Endothelial cell of umbilical vein (primary cell): ENCODE measurements around the gene CACNB4. TPM values are rescaled to one million over a fixed set of nuclear protein-coding genes. Genes with fewer than 3 reads are reported as not detected.

Experiments
- BruUV-seq: library from RNA; stranded (reverse); fragments of 400-500 nt; replicated peaks from 2 replicates; lab custom pipeline; 2021; lab: Mats Ljungman, UMichigan
- CTCF ChIA-PET: fragments of 300-600, 350-600 bp; sonication (Branson Sonifier 250); formaldehyde crosslinking; loops from one replicate; lab custom pipeline; 2021; ENCODE audit warnings: antibody characterized with exemption, inconsistent platforms; lab: Charles Lee
- POLR2A ChIA-PET: fragments of 300-600, 350-600 bp; sonication (Branson Sonifier 250); formaldehyde crosslinking; loops from one replicate; lab custom pipeline; 2021; ENCODE audit warnings: antibody characterized with exemption, inconsistent platforms; lab: Charles Lee
- DNase-seq: peaks from one replicate; pipeline ENCODE4 v3.0.0-alpha.2; 2011; ENCODE audit warnings: low read depth, low spot score
- FAIRE-seq: peaks from 2 replicates; lab custom pipeline; 2011; peaks lifted over from hg19 to GRCh38; lab: Jason Lieb, UNC
- H2AFZ ChIP-seq: 2 replicates; pipeline ENCODE4 v1.6.0; 2012; ENCODE audit warnings: low read depth, low read length, control low read depth, inconsistent platforms
- H3K27ac ChIP-seq: 2 replicates; pipeline ENCODE4 v1.5.1; 2011; ENCODE audit warnings: low read depth, mild to moderate bottlenecking, control low read depth, low read length, moderate library complexity; ENCODE audit not compliant: insufficient read depth
- H3K27me3 ChIP-seq, 2 experiments: 2 replicates each; pipeline versions ENCODE4 v1.6.0 to v1.6.1; 2011; ENCODE audit warnings: low read length in 2 of 2, mixed read lengths in 1 of 2; ENCODE audit not compliant: control insufficient read depth in 2 of 2, insufficient read depth in 2 of 2
- H3K36me3 ChIP-seq, 2 experiments: 2 replicates in 1 of 2; 3 replicates in 1 of 2; pipeline ENCODE4 v1.5.1; 2011; ENCODE audit warnings: low read length in 2 of 2, mild to moderate bottlenecking in 1 of 2, moderate library complexity in 1 of 2; ENCODE audit not compliant: control insufficient read depth in 2 of 2, insufficient read depth in 2 of 2; ENCODE audit errors: extremely low read depth in 1 of 2
- H3K4me1 ChIP-seq: 3 replicates; pipeline ENCODE4 v1.5.1; 2011; ENCODE audit warnings: mild to moderate bottlenecking, low read length; ENCODE audit not compliant: control insufficient read depth, insufficient read depth; ENCODE audit errors: extremely low read depth
- H3K4me2 ChIP-seq: 2 replicates; pipeline ENCODE4 v1.6.1; 2011; ENCODE audit warnings: low read length, control low read depth, mixed read lengths; ENCODE audit not compliant: insufficient read depth
- H3K4me3 ChIP-seq, 3 experiments: fragments of 200-600 bp in 1 of 3; sonication (generic), shearing (Covaris generic) in 1 of 3; replicated peaks in 1 of 3; 2 replicates each; pipeline ENCODE4 v1.5.1; 2011 to 2016; ENCODE audit warnings: control low read depth in 3 of 3, low read length in 3 of 3, mild to moderate bottlenecking in 2 of 3, inconsistent platforms in 1 of 3, low read depth in 1 of 3, moderate library complexity in 1 of 3; ENCODE audit not compliant: insufficient read depth in 1 of 3
- H3K79me2 ChIP-seq: 2 replicates; pipeline ENCODE4 v1.6.0; 2012; ENCODE audit warnings: low read length, inconsistent platforms; ENCODE audit not compliant: control insufficient read depth, insufficient read depth
- H3K9ac ChIP-seq: replicated peaks from 2 replicates; pipeline ENCODE3; 2011; ENCODE audit warnings: low read length, control low read depth; ENCODE audit not compliant: insufficient read depth; ENCODE audit errors: extremely low read depth
- H3K9me1 ChIP-seq: replicated peaks from 3 replicates; pipeline ENCODE4 v1.6.0; 2011; ENCODE audit warnings: mild to moderate bottlenecking, low read length; ENCODE audit not compliant: control insufficient read depth, insufficient read depth; ENCODE audit errors: extremely low read depth
- H3K9me3 ChIP-seq: replicated peaks from 2 replicates; pipeline ENCODE4 v1.5.1; 2012; ENCODE audit warnings: low read length, inconsistent platforms; ENCODE audit not compliant: control insufficient read depth, insufficient read depth
- H4K20me1 ChIP-seq: replicated peaks from 2 replicates; pipeline ENCODE3; 2011; ENCODE audit warnings: mild to moderate bottlenecking, low read length; ENCODE audit not compliant: control insufficient read depth, insufficient read depth; ENCODE audit errors: extremely low read depth
- CTCF ChIP-seq, 2 donors: IDR thresholded peaks; 1 replicate in 1 of 2; 2 replicates in 1 of 2; pipeline ENCODE4 v1.5.1; 2011; ENCODE audit warnings: low read length in 2 of 2, mild to moderate bottlenecking in 2 of 2, moderate library complexity in 2 of 2, control low read depth in 1 of 2, inconsistent platforms in 1 of 2, low read depth in 1 of 2; ENCODE audit not compliant: insufficient read depth in 1 of 2; ENCODE audit errors: extremely low read depth in 1 of 2
- EZH2 ChIP-seq: IDR thresholded peaks from 2 replicates; pipeline ENCODE4 v1.6.1; 2012; ENCODE audit warnings: borderline replicate concordance, low read depth, mild to moderate bottlenecking, moderate library complexity, low read length, inconsistent platforms; ENCODE audit not compliant: severe bottlenecking
- FOS ChIP-seq: IDR thresholded peaks from 2 replicates; pipeline ENCODE4 v1.6.1; 2011; ENCODE audit warnings: mild to moderate bottlenecking, low read length, moderate library complexity, borderline replicate concordance; ENCODE audit not compliant: insufficient read depth
- GATA2 ChIP-seq: IDR thresholded peaks from 2 replicates; pipeline ENCODE4 v1.7.0; 2011; ENCODE audit warnings: low read depth, mild to moderate bottlenecking, moderate library complexity, mixed read lengths, low read length; ENCODE audit not compliant: insufficient read length, insufficient read depth
- MAX ChIP-seq: IDR thresholded peaks from 2 replicates; pipeline ENCODE4 v1.6.1; 2011; ENCODE audit not compliant: insufficient read depth, insufficient read length
- MYC ChIP-seq: IDR thresholded peaks from one replicate; pipeline ENCODE4 v1.6.1; 2011; ENCODE audit warnings: mild to moderate bottlenecking, low read depth, low read length
- POLR2AphosphoS5 ChIP-seq: IDR thresholded peaks from 2 replicates; pipeline ENCODE4 v1.6.1; 2012; ENCODE audit warnings: low read depth, mild to moderate bottlenecking, control low read depth, low read length, moderate library complexity; ENCODE audit not compliant: insufficient read depth
- dilution Hi-C: fragments of 300-500 bp; cut with MboI; formaldehyde crosslinking; loops from one replicate; pipeline ENCODE4 v1.15.0; 2019; ENCODE audit warnings: low sequenced_read_pairs; ENCODE audit not compliant: extremely low pct_ligation_motif_present
- intact Hi-C: fragments of 100-400 bp; cut with micrococcal nuclease; formaldehyde crosslinking; loops from one replicate; pipeline ENCODE4 v1.10.0; 2022
- polyA plus RNA-seq, 4 experiments: library from polyadenylated mRNA; depleted of rRNA in 3 of 4; stranded (reverse) in 3 of 4; unstranded in 1 of 4; fragments of >200 nt; gene quantifications; 2 replicates each; pipeline versions ENCODE4 v1.2.1 to v1.2.3, GENCODE V29; 2011 to 2012; ENCODE audit warnings: missing spikeins in 1 of 4
- total RNA-seq: library from RNA; stranded (reverse); gene quantifications from 2 replicates; pipeline ENCODE4 v1.2.3, GENCODE V29; 2021

CACNB4 gene
- total and polyA plus RNA-seq, 2 donors (not counting 3 experiments of a cell fraction or from before 2014, with no cell fraction given): 0.23 to 0.58 TPM

- H3K9me1 ChIP-seq: no peaks in the 10 kb centered on the region
- no peaks in the 10 kb centered on the region for H3K79me2 ChIP-seq
- BruUV-seq: no TSS peak
- H3K4me3 ChIP-seq: no peak overlapping the region
- DNase-seq: no peak
- TF ChIP-seq MYC (no peak), POLR2AphosphoS5 (no peak), GATA2 (no peak), FOS (no peak)
- no peak overlapping the region for H3K4me2 ChIP-seq
- H3K27ac ChIP-seq: no peak overlapping the region
- no peaks in the 10 kb centered on the region for H4K20me1 ChIP-seq
- ChIA-PET CTCF (interaction anchor here (1.2 kb wide), 1 partner anchor 8 kb away, joined by 5 read pairs; no protein-coding TSS in a partner anchor), POLR2A (no interaction called here)
- H2AFZ ChIP-seq: no peak overlapping the region
- dilution Hi-C loops: no loop called here
- no peak overlapping the region for H3K9ac ChIP-seq
- FAIRE-seq: no peak
- H3K27me3 ChIP-seq: peaks cover 0 to 3% of the 10 kb centered on the region in 2 experiments
- intact Hi-C loops: loop anchor here (5.0 kb wide), 2 partner anchors 561 to 786 kb away; no protein-coding TSS in a partner anchor
- no peaks in the 10 kb centered on the region for H3K9me3 ChIP-seq
- no peaks in the 10 kb centered on the region for H3K36me3 ChIP-seq
- peaks cover 4% of the 10 kb centered on the region for H3K4me1 ChIP-seq
These were observed 70.5 kb downstream of the CACNB4 start for GRCh38 chr2:152028182-152028862.

- dilution Hi-C loops: no loop called here
These were observed 73.1 kb downstream of the CACNB4 start for GRCh38 chr2:152025678-152026287.

More at GRCh38 chr2:152025678-152026287, 73.1 kb downstream of the CACNB4 start:
- DNase-seq (peak; percentile 86), FAIRE-seq (peak; percentile 93)
- Histone ChIP-seq H4K20me1 (no peaks in the 10 kb centered on the region), H3K4me3 (peak overlapping the region; percentile 8 to 64 (median 12)), H3K27ac (no peak overlapping the region), H3K9me1 (no peaks in the 10 kb centered on the region), H2AFZ (peak overlapping the region; percentile 73), H3K4me2 (peak overlapping the region; percentile 94), H3K36me3 (no peaks in the 10 kb centered on the region), H3K9ac (peak overlapping the region; percentile 27), H3K27me3 (peaks cover 2 to 17% of the 10 kb centered on the region in 2 experiments), H3K4me1 (peaks cover 4% of the 10 kb centered on the region), H3K9me3 (no peaks in the 10 kb centered on the region), H3K79me2 (no peaks in the 10 kb centered on the region)
- no TSS peak for BruUV-seq
- ChIA-PET CTCF (interaction anchor here (0.6 to 3.6 kb wide), 43 partner anchors 8 to 716 kb away, joined by 3 to 32 read pairs (median 4); partner anchors contain the start of gene ARL5A), POLR2A (no interaction called here)
- intact Hi-C loops: loop anchor here (1.0 to 5.0 kb wide), 3 partner anchors 26 to 783 kb away; no protein-coding TSS in a partner anchor
- no peak for TF ChIP-seq POLR2AphosphoS5
- no peak for TF ChIP-seq MYC
- TF ChIP-seq EZH2: no peak
- no peak for TF ChIP-seq MAX
- peak; percentile 97 to 98 for TF ChIP-seq CTCF (IDR thresholded peaks at IDR 0.05; ENCODE audit: extremely low read depth in 1 of 2, insufficient read depth in 1 of 2, low read depth in 1 of 2, low read length in 2 of 2)
